Stimulated activated naive CD4-positive, alpha-beta T cell (primary cell): ENCODE results near the gene TMPRSS7.

ENCODE experiments used
- DNase-seq, 6 experiments: peaks; one replicate each; lab custom pipeline; 2025; lab: John Stamatoyannopoulos, UW

TMPRSS7 gene

GRCh38 chr3:112034436-112034835 is at the start of gene TMPRSS7:
TMPRSS7 (plus strand) TSS chr3:112034736; CDS start chr3:112034846, 110 bp downstream.
- DNase-seq: no peak

- DNase-seq: no peak
These were observed 47.7 kb upstream of the TMPRSS7 start for GRCh38 chr3:111986800-111987199.

- DNase-seq: peak in 2 of 6 experiments; percentile 20
These were observed 45.4 kb upstream of the TMPRSS7 start for GRCh38 chr3:111989061-111989678.

- no peak for DNase-seq
These were observed 41.5 kb upstream of the TMPRSS7 start for GRCh38 chr3:111993038-111993437.

- DNase-seq: peak in 1 of 6 experiments; percentile 35
These were observed 35.7 kb upstream of the TMPRSS7 start, which contains the start of gene TAGLN3 for GRCh38 chr3:111998636-111999483. TAGLN3 (plus strand) TSS chr3:111998922; CDS start chr3:111999423, 501 bp downstream.

- DNase-seq: no peak
These were observed 34.8 kb upstream of the TMPRSS7 start for GRCh38 chr3:111999484-112000324.

GRCh38 chr3:112000367-112000771 is 34.2 kb upstream of the TMPRSS7 start:
- no peak for DNase-seq

- DNase-seq: no peak
These were observed 33.6 kb upstream of the TMPRSS7 start for GRCh38 chr3:112000966-112001365.

- DNase-seq: no peak
These were observed 33.0 kb upstream of the TMPRSS7 start for GRCh38 chr3:112001526-112001925.

- peak in 2 of 6 experiments; percentile 18 to 33 for DNase-seq
These were observed 32.2 kb upstream of the TMPRSS7 start for GRCh38 chr3:112002096-112002971.

- no peak for DNase-seq
These were observed 31.0 kb upstream of the TMPRSS7 start for GRCh38 chr3:112003321-112004080.

- no peak for DNase-seq
These were observed 30.3 kb upstream of the TMPRSS7 start for GRCh38 chr3:112004187-112004586.

GRCh38 chr3:112004669-112005068 is 29.9 kb upstream of the TMPRSS7 start:
- no peak for DNase-seq

GRCh38 chr3:112005091-112005672 is 29.4 kb upstream of the TMPRSS7 start:
- DNase-seq: no peak

GRCh38 chr3:112007633-112008032 is 26.9 kb upstream of the TMPRSS7 start:
- no peak for DNase-seq

GRCh38 chr3:112009670-112010069 is 24.9 kb upstream of the TMPRSS7 start:
- no peak for DNase-seq

- no peak for DNase-seq
These were observed 23.9 kb upstream of the TMPRSS7 start for GRCh38 chr3:112010636-112011035.

- no peak for DNase-seq
These were observed 23.1 kb upstream of the TMPRSS7 start for GRCh38 chr3:112011376-112011940.

GRCh38 chr3:112012205-112012992 is 22.1 kb upstream of the TMPRSS7 start:
- DNase-seq: no peak
